ENCODE data around the gene KRTAP5-3. TPM values are rescaled to one million over a fixed set of nuclear protein-coding genes. Genes with fewer than 3 reads are reported as not detected.

The KRTAP5-3 gene
- total RNA-seq, 1 experiment from 2014 or later: not detected

- H3K27ac Mint-ChIP-seq: no peak overlapping the region
- H2AFZ ChIP-seq (ENCODE audit: low read length): no peak overlapping the region
- no peaks in the 10 kb centered on the region for H3K23me2 ChIP-seq (ENCODE audit: insufficient read length, low read depth, low read length, poor library complexity, severe bottlenecking)
- H3K4me2 ChIP-seq (ENCODE audit: insufficient read depth, insufficient read length, low read length): no peak overlapping the region
- H2AK5ac ChIP-seq (ENCODE audit: insufficient read length, low read length): no peak overlapping the region
- no peak overlapping the region for H2BK15ac ChIP-seq (ENCODE audit: low read depth, low read length)
- no peaks in the 10 kb centered on the region for H3K79me1 ChIP-seq (ENCODE audit: insufficient read depth, low read depth, low read length, poor library complexity, severe bottlenecking)
- H3K36me3 Mint-ChIP-seq (ENCODE audit: insufficient read depth in 1 of 3, low read depth in 3 of 3): no peaks in the 10 kb centered on the region
- H3K4me1 Mint-ChIP-seq: peaks cover 3 to 5% of the 10 kb centered on the region in 2 experiments; a peak in 2 of 4 replicates
- no peak overlapping the region for H3K9ac ChIP-seq (ENCODE audit: extremely low read depth, insufficient read length, low read length)
- no peak for DNase-seq
- H4K20me1 ChIP-seq (ENCODE audit: control insufficient read depth, insufficient read depth, insufficient read length): no peaks in the 10 kb centered on the region
- peaks cover 33% of the 10 kb centered on the region for H3K27me3 Mint-ChIP-seq (ENCODE audit: low read depth)
- no peak overlapping the region for H3K18ac ChIP-seq (ENCODE audit: insufficient read length, low read depth, low read length)
- no peak overlapping the region for H3K56ac ChIP-seq (ENCODE audit: insufficient read length, low read depth, low read length)
- H3T11ph ChIP-seq (ENCODE audit: low read length): no peak overlapping the region
- H3K27me3 ChIP-seq (ENCODE audit: insufficient read depth, low read length): no peaks in the 10 kb centered on the region
- H3K27ac ChIP-seq (ENCODE audit: insufficient read length, low read depth, low read length): no peak overlapping the region
- H4K91ac ChIP-seq (ENCODE audit: insufficient read length, low read depth, low read length): no peak overlapping the region
- no peak overlapping the region for H2BK120ac ChIP-seq (ENCODE audit: low read depth, low read length, poor library complexity, severe bottlenecking)
- TF ChIP-seq CTCF (conservative IDR thresholded peaks at IDR 0.05): no peak
- no peak overlapping the region for H2BK12ac ChIP-seq (ENCODE audit: insufficient read length, low read depth, low read length)
- no peaks in the 10 kb centered on the region for H3K4me1 ChIP-seq (ENCODE audit: insufficient read depth, low read length)
- H3K14ac ChIP-seq (ENCODE audit: insufficient read depth, low read length): no peak overlapping the region
- no peaks in the 10 kb centered on the region for H3K79me2 ChIP-seq (ENCODE audit: insufficient read depth, low read length)
- H4K8ac ChIP-seq (replicated peaks; ENCODE audit: insufficient read length, low read depth, low read length): no peak overlapping the region
- H3K4ac ChIP-seq (ENCODE audit: low read depth, low read length): no peak overlapping the region
- no peaks in the 10 kb centered on the region for H3K9me3 Mint-ChIP-seq
- H2BK5ac ChIP-seq (ENCODE audit: insufficient read length, low read length): no peak overlapping the region
- no peak overlapping the region for H4K5ac ChIP-seq (ENCODE audit: insufficient read length, low read depth, low read length)
- no CpG with 5 or more reads among the region's 15 CpGs for WGBS (ENCODE audit: extremely low coverage, insufficient read length, low lambda C conversion rate)
- H3K4me3 Mint-ChIP-seq: no peak overlapping the region
- H3K23ac ChIP-seq (ENCODE audit: insufficient read length, low read depth, low read length): no peak overlapping the region
- no peak overlapping the region for H2BK20ac ChIP-seq (ENCODE audit: low read depth, low read length, poor library complexity, severe bottlenecking)
- H3K9me3 ChIP-seq (ENCODE audit: control insufficient read depth, low read depth, low read length): no peaks in the 10 kb centered on the region
Measured at GRCh38 chr11:1639666-1640065, 31.4 kb upstream of the KRTAP5-3 start.
